ENCODE measurements around the gene SULF2.
A peak's percentile ranks its signal among the peaks of the same experiment; 100 is the strongest.

The SULF2 gene

DNA sequence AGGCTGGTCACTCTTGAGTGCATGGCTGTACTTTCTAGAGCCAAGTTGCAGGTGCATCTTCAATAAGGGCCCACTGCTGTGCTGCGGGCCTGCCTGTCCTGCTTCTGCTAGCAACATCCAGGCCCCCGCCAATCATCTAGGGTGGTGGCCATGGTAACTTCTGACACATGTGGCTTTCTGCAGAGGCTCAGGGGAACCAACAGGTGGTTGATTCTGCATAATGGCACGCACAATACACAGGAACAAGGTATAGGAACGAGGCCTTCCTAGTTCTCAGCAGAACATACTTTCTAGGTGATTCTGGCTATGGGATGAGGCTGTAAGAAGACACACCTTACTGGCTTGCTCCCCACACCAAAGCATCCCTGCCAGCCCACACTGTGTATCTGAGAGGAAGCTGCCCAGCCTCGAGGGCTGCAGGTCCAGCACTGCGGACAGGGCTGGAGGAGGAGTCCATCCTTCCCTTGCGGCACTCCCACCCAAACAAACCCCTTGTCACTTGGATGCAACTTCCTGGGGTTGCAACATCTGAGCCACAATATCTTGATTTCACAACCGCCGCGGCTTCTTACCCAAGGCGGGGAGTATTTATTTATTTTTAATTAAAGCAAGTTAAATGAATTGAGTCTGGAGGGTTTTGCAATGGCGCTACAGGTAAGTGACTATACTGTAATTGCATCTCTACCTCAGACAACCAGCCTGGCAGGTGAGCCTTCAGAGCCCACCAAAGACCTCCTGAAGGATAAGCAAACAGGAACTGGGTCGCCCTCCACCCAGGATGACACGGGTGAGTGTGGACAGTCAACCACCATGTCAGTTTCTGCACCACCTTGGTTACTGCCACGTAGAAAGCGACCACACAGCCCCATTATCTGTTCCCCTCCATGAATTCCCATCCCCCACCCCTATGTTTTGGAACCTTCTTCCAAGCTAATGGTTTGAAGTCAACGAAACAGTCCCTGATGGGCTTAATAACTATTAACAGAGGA, 49.6 kb downstream of the SULF2 start:
- no peak for DNase-seq

DNA sequence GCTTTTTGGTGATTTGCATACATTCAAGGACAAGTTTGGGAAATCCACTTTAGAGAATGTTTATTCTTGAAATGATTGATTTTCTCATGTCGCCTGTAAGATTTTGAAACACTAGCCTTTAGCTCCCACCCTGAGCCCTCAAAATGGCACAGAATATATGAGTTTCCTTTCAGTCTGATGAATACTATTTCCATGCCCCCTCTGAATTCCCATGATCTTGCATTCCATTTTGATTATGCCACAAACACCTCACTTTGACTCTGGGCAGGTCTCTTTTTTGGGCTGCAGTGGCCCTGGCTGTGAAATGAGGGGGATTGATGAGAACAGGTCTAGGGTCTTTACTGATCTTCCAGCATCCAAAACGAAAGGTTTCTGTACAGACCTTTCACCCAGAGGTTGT, 50.4 kb downstream of the SULF2 start:
- no peak for DNase-seq

DNA sequence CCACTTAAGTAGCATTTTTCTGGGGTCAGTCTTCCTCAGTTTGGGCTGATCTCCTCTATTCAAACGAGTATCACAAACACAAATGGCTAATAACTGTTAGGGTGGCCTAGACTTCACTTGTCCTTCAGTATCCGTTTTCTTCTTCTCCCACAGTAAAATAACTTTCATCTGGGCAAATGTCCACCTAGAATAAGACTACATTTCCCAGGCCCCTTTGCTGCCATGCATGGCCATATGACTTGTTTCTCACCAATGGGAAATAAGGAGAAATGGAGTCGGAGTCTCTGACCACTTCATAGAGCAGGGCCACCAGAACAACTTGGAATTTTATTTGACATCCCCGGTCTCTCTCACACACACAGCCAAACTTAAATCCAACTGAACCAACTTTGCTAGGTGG, 51.4 kb downstream of the SULF2 start:
- no peak for DNase-seq

DNA sequence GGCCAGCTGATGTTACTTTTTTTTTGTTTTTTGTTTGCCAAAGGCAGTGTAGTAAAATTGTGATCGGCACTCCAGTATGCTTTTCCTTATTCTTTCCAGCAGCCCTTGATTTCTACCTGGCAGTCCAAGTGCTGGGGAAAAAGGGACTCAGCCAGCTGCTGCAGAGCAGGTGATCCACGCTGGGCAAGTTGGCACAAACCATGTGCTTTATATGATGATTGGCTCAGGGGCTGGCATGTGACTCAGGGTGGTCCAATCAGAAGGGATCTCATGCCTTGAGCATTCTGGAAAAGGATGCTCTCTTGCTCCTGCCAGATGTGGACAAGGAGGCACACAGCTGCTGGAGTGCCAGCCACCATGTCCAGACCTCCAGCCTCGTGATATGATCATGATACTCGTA, 54.5 kb downstream of the SULF2 start:
- no peak for DNase-seq

DNA sequence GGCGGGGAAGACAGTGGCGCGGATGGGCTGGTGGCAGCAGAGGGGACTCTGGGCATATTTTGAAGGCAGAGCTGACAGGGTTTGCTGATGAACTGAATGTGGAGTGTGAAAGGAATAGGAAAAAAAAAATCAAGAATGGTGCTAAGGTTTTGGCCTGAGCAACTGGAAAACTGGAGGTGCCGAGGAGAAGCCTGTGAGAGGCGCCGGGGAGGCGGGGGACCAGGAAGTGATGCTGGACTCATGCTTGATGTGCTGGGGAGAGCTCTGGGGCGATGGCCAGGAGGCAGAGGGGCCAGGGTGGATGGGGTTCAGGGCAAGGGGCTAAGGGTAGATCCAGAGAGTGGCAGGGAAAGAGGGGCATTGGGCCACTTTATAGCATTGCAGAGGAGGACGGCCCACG, 55.8 kb downstream of the SULF2 start:
- DNase-seq: no peak

DNA sequence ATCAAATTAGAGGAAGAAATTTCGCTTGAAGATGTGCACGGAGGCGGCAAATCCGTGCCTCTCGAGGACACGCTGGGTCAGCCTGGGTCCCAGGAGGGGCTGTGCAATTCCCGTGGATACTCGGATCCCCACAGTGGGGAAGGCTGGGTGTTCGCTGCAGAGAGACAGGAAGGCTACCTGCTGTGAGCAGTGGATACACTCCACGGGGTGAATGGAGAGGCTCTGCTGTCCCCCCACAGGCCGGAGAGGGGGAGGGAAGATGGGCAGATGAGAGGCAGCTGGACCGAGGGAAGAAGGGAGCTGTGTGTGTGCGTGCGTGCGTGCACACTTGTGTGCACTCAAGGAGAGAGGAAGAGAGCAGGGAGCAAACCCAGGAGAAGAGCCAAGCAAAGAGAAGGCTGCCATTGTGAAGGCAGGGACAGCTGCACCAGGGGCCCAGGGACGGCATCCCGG, 57.3 kb downstream of the SULF2 start:
- DNase-seq: no peak

DNA sequence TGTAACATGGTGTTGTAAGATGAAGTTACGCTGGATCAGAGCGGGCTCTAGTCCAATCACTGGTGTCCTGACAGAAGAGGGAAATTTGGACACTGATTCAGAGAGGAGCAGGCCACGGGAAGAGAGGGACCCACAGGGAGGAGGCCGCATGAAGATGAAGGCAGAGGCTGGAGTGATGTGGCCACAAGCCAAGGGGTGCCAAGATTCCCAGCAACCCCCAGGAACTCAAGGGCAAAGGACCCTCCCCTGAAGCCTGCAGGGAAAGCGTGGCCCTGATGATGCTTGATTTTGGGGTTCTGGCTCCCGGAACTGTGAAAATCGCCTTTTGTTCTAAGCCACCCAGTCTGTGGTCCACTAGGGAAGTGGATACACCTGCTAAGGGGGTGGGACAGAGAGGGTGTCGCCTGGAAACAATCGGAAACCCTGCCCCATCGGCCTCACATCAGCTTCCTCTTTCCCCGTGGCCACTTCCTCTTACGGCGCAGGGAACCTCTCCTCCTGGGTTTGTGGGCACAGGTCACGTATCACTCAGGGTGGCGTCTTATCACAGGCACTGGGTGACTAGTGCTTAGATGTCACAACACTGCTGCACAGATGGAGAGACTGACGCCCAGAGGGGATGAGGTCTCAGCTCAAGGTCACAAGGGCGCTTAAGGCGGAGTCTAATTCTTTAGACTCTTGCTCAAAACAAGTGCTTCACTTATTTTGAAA, 58.0 kb downstream of the SULF2 start:
- DNase-seq: peak; percentile 64 to 65

DNA sequence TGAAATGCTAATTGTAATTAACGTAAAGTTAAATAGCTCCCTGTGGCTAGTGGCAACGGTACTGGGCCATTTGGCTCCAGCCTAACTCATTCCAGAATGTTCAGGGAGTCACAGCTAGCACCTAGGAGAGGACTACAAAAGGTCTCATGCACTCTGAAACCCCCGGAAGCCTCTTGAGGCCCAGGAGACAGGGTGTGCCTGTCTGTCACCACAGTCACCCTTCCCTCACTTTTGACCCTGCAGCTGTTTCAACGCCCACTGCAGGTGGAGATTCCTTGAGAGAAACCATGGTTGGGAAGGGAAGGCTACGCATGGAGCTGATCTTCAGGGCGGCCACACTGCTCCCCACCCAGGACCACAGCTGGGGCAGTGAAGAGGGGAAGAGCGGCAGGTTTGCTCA, 58.6 kb downstream of the SULF2 start:
- DNase-seq: no peak

DNA sequence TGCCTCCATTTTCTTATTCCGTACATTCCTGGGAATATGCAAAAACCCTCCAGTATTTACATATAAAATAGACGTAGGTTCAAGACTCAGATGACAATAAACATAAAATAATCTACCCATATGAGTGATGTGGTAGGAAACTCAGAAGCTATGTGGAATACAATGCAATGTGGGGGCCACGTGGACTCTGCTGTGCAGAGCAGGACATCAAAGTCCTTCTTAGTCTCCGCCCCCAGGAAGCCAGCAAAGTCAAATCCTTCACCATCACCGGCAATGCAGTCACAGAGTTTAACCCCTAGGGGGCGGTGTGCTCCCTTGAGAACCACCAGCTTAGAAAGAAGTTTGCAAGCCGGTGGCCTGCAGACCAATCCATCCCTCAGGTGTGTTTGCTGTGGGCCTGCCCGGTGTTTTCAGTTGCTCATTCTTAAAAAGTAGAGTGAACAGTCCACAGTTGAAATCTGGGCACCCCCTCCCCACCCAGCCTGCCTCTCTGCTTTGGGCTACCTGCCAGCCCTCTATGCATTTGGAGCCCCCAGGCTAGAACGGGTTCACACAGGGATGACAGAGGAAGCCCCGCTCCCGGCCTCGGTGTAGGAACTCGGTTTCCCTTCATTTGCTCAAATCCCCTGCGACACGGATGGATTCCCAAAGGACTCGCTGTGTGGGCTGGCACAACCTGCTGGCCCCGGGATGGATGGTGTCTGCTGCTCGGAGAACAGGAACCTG, 59.9 kb downstream of the SULF2 start:
- peak; percentile 76 to 80 for DNase-seq

DNA sequence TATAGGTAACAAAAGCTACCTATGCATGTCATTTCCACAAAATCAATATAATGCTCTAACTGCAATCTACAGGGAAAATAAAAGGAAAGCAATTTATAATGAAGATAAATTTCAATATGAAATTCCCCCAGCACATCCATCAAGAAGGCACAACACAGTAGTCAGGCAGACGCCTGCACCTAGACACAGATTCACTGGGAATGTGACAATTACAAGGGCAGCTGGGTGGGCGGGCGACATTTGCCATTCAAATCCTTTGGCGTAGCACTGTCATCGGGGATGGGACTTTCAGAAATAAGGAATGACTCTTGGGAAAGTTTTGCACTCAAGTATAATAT, 60.4 kb downstream of the SULF2 start:
- DNase-seq: no peak

DNA sequence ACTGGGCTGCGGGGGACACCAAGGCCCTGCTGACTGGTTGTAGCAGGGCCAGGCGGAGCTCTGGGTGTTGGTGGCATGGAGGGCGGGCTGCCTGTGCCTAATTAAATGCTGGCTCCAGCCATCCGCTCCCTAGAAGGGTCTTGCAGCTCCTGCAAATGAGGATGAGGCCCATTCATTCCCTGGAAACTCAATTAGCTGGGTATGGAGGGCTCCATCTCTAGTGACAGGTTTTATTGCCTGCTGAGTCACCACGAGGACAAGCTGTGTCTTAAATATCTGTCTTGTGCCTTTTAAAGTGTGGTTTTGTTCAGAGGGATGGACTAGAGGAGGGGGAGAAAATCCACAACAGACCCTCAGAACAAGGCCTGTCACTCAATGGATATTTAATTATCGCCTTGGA, 60.9 kb downstream of the SULF2 start:
- no peak for DNase-seq

DNA sequence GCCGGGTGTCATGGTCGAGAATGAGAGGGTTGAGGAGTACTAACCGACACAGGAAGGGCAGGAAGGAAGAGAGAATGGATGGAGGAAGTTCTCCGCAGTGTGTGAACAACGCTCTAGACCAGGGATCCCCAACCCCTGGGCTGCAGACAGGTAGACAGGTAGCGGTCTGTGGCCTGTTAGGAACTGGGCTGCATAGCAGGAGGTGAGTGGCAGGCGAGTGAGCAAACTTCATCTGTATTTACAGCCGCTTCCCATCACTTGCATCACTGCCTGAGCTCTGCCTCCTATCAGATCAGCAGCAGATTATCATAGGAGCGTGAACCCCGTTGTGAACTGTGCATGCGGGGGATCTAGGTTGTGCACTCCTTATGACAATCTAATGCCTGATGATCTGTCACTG, 62.0 kb downstream of the SULF2 start:
- no peak for DNase-seq

DNA sequence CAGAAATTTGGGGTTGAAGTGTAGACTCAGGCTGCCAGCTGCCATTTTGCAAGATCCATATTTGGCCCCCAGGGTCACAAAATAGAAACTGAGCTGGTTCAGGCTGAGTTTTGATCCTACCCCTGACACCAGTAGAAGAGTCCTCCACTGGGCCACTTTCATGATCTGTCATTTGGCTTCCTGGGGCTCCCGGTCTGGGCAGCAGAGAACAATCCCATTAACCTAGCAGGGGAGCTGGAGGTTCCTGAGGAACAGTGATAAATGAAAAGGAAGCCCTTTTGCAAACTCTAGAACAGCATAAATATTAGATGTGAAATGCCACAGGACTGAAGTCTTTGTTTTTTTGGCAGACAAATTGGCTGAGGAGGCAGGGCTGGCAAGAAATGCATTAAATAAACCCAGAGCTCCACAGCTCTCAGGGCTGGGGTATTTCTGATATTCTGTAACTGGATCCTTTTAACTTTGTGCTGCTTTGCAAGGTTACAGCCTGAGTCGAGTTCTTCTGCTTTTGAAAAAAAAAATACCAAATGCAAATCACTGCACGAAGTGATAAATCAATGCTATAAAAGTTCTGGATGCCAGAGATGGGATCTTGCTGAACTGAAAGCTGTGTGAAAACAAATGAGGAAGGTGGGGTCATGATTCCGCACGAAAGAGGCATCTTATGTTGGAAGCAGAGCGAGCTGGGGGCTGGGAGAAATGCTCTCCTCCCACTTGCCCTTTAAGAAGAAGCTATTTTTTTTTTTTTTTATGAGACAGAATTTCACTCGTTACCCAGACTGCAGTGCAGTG, 64.4 kb downstream of the SULF2 start:
- DNase-seq: no peak

DNA sequence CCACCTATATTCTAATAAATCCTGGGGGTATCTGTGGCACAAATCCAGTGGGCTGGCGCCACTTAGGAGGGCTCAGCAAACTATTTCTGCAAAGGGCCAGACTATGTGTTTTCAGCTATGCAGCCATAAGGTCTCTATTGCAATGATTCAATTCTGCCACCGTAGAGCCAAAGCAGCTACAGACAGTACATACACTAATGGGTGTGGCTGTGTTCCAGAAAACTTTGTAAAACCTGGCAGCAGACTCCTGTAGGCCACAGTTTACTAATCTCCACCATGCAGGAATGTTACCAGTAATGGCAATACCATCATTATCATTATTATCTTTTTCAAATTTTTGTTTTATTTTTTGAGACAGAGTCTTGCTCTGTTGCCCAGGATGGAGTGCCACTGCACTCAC, 65.7 kb downstream of the SULF2 start:
- no peak for DNase-seq

DNA sequence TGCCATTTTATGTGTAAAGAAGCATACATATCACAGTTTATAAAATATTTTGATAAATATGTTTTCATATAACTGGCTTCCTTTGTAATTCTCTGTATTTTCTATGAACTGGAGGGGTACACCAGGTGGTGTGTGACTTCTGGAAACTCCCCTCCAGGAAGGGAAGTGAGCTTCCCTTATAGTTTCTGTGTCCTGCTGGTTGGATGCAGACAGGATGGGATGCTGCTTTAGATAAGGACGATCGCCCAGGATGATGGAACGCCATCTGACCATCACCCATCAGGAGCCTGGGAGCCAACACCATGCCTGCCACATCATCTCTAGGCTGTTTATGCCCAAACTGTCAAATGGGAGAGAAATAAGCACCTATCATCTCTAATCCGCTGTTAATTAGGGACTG, 66.1 kb downstream of the SULF2 start:
- DNase-seq: no peak

DNA sequence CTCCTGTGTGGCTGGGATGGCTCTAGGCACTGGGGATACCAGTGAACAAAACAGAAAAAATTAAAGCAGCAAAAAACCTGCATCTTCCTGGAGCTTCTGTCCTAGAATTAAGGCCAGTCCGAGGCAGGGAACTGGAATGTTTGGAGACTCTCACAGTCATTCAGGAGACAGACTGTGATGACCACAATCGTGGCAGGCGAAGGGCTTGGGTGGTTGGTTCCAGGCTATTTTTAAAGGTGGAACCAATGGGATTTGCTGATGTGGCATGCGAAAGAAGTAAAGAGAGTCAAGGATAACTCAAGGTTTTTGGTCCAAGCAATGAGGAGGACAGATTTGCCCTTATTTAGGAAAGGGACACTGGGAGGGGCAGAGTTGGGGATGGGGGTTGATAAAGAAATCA, 66.9 kb downstream of the SULF2 start:
- DNase-seq: no peak

DNA sequence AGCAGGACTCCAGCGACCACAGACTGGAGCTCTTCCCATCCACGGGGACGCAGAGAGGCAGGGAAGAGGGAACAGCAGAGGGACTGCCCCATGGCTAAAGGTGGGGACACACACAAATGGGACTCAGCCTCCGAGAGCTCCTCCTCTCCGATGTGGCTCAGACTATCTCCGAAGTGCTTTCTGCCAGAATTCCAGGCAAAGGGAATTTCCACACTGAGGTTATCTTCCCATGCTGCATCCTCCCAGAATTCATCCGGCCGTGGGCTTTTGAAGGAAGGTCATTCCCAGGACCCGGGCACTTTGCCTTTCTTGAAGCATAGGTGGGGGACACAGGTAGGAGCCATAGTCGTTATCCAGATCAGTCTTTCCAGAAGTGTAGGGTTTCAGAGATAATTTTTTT, 67.9 kb downstream of the SULF2 start:
- DNase-seq: no peak

DNA sequence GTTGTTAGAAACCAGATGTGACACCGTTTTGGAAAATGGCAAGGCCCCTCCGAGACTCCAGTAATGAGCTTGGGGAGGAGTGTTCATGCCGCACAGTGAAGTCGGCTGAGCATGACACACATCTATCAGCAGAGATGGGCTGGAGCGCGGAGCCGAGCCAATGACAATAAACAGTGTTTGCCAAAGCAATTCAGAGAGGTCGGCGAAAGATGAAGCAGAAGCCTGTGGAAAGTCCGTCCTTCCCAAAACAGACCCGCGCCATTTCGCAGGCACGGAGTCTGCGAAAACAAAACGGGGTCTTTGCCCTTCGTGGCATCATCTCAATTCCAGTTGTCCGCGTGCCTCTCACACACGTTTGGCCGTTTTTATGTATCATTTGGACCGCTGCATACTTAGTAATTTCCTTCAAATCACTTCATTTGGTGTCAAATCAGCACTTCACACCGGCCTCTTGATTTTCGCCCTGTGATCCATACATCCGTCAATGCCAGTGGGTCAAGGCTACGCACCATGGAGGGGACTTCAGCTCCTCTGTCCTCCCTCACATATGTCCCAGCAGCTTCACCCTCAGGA, 71.3 kb downstream of the SULF2 start:
- DNase-seq: no peak

DNA sequence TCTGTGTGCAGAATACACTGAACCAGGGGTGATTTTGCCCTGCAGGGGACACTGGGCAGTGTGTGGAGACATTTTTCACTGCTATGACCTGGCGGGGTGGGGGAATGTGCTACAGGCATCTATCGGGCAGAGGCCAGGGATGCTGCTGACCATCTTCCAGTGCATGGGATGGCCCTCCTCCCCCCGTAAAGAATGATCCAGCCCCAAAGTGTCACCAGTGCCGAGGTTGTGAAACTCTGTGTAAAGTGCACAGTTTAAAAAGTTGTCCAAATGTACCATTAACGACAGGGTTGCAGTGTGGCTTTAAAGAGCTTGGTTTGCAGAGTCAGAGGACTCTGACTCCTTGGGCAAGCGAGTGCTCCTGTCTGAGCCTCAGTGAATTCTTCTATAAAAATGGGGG, 72.1 kb downstream of the SULF2 start:
- no peak for DNase-seq

DNA sequence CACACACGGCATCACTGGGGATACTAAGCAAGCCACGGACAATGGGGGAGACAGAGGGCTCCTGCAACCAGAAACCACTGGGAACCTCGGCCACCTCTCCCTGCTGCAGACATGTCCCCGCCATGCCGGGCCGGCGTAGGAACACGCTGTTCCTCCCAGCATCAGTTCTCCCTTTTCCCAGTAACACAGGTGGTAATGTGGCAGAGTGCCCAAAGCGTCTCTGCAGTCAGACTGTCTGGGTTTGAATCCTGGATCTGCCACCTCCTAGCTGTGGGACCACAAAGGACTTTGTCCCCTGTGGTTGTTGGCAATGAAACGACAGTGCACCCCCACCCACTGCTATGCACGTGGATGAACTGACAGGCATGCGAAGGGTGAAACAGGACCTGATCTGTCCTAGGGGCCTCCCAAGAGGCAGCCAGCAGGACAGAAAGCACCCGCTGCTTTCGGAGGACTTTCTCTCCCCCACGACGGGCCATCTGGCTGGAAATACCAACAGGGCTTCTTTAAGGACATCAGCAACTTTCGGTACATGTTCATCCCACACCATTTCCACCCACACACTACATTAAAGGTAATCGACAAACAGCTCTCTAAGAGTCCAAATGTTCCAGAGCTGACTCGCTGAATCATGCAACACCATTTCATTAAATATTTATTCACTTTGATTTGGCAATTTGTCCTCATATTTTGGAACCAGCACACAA, 74.1 kb downstream of the SULF2 start:
- no peak for DNase-seq

DNA sequence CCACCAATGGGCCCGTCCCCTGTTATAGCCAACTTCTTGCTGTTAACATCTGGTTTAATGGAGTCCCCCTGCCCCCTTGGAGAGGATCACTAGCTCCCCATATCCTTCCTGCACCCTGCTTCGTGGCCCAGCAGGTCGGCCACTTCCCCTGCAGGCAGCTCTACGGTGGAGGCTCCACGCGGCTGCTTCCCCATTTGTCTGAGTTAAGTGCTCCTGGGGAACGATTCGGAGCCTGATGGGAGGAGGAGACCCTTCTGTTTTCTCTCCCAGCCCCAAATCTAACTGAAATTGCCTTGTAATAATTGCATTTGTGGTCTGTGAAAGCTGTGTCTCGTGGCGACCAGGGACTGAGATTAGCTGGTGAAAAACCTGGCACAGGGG, 74.6 kb downstream of the SULF2 start:
- no peak for DNase-seq
